ENCODE results near the gene RACK1. TPM values are rescaled to one million over a fixed set of nuclear protein-coding genes. Genes with fewer than 3 reads are reported as not detected.

Gene RACK1
- polyA plus RNA-seq, 1 of the 3 experiments (the other 2 are of a cell fraction) = 4,715 TPM

DNA sequence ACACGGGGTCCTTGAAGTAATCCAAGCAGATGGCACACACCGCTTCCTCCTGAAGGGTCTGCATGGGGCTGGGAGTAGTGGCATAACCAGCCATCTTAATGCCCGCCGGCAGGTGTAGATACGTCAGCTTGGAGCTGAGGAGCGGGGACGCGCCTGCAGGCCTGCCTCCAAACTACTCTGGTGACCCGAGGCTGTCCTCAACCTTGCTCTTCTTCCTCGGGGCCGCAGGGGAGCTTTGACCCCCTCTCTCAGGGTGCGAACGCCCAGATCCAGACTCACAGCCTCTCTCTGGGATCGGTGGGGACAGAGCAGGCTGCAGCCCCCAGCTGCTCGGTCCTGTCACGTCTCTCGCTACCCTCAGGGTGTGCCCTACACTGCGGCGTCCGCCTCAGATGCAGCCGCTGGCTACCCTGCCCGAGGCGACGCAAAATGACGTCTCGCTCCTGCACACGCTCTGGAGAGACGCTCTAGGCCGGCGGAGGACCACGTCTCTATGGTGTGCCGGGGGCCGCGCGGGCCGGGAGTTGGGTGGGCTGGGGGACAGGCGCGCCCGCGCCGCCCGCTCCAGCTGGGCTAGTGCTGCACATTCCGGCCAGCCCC, 17.1 kb upstream of the RACK1 start, which contains the start of gene TRIM52:
TSS of gene TRIM52 (minus strand) at position 424 of the 600 bp plus-strand sequence. CDS start at position 94, 330 bp downstream.
- whole genome bisulfite sequencing (ENCODE audit: low lambda C conversion rate) = 1% methylated on average over 13 of the region's 43 CpGs
- POLR2A ChIA-PET = interaction anchor here (0.6 to 3.7 kb wide), 8 partner anchors 10 to 57 kb away, joined by 3 to 22 read pairs (median 6); partner anchors contain the start of genes RACK1 and TRIM41
- H3K4me1 ChIP-seq (ENCODE audit: control insufficient read depth in 1 of 2, insufficient read depth in 2 of 2, low read depth in 1 of 2, low read length in 1 of 2) = peaks cover 0 to 21% of the 10 kb centered on the region in 2 experiments; a peak in 2 of 4 replicates
- peak; percentile 88 for DNase-seq
- peaks cover 33% of the 10 kb centered on the region for H4K20me1 ChIP-seq (ENCODE audit: insufficient read depth)
- H3K9me3 ChIP-seq = no peaks in the 10 kb centered on the region
- peak within 1 kb of the TSS; percentile 91 for H2AFZ ChIP-seq (ENCODE audit: low read depth)
- no peaks in the 10 kb centered on the region for H3K27me3 ChIP-seq (ENCODE audit: insufficient read depth)
- peaks cover 16 to 19% of the 10 kb centered on the region in 2 experiments for H3K36me3 ChIP-seq (replicated peaks in 1 of 2; ENCODE audit: control insufficient read depth in 1 of 2, insufficient read depth in 2 of 2, low read length in 1 of 2)
- H3K27ac ChIP-seq (ENCODE audit: low read depth in 2 of 2, low read length in 1 of 2) = peak within 1 kb of the TSS; percentile 95 to 96
- H3K79me2 ChIP-seq (ENCODE audit: insufficient read depth) = peaks cover 71% of the 10 kb centered on the region
- peaks cover 5% of the 10 kb centered on the region for H3F3A ChIP-seq (replicated peaks; ENCODE audit: insufficient read depth)
- peak within 1 kb of the TSS; percentile 100 for H3K9ac ChIP-seq
- peak within 1 kb of the TSS; percentile 100 for H3K4me2 ChIP-seq
- H3K4me3 ChIP-seq (ENCODE audit: low read depth in 2 of 2, low read length in 1 of 2) = peak within 1 kb of the TSS; percentile 84 to 97
- H3K9me2 ChIP-seq = no peaks in the 10 kb centered on the region
- CTCF ChIA-PET = interaction anchor here (0.9 to 1.6 kb wide), 8 partner anchors 10 to 72 kb away, joined by 3 to 7 read pairs (median 4); partner anchors contain the start of genes RACK1 and TRIM41
- TF ChIP-seq SMC3 (IDR thresholded peaks at IDR 0.05; ENCODE audit: low read depth, low read length) = no peak; the same call in 1 of the 2 replicates
- TF ChIP-seq GATA2 (CRISPR knock-in tag; IDR thresholded peaks at IDR 0.05) = no peak
- TF ChIP-seq ELF1 (IDR thresholded peaks at IDR 0.05) = peak; percentile 50; the same call in 1 of the 2 replicates
- TF ChIP-seq TAF1 (IDR thresholded peaks at IDR 0.05; ENCODE audit: borderline replicate concordance, low read depth, low read length) = peak; percentile 96
- TF ChIP-seq, protein P1, sequence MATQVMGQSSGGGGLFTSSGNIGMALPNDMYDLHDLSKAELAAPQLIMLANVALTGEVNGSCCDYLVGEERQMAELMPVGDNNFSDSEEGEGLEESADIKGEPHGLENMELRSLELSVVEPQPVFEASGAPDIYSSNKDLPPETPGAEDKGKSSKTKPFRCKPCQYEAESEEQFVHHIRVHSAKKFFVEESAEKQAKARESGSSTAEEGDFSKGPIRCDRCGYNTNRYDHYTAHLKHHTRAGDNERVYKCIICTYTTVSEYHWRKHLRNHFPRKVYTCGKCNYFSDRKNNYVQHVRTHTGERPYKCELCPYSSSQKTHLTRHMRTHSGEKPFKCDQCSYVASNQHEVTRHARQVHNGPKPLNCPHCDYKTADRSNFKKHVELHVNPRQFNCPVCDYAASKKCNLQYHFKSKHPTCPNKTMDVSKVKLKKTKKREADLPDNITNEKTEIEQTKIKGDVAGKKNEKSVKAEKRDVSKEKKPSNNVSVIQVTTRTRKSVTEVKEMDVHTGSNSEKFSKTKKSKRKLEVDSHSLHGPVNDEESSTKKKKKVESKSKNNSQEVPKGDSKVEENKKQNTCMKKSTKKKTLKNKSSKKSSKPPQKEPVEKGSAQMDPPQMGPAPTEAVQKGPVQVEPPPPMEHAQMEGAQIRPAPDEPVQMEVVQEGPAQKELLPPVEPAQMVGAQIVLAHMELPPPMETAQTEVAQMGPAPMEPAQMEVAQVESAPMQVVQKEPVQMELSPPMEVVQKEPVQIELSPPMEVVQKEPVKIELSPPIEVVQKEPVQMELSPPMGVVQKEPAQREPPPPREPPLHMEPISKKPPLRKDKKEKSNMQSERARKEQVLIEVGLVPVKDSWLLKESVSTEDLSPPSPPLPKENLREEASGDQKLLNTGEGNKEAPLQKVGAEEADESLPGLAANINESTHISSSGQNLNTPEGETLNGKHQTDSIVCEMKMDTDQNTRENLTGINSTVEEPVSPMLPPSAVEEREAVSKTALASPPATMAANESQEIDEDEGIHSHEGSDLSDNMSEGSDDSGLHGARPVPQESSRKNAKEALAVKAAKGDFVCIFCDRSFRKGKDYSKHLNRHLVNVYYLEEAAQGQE (IDR thresholded peaks at IDR 0.05; ENCODE audit: low read depth, low read length) = peak; percentile 26; the same call in 1 of the 2 replicates
- TF ChIP-seq, protein P2, sequence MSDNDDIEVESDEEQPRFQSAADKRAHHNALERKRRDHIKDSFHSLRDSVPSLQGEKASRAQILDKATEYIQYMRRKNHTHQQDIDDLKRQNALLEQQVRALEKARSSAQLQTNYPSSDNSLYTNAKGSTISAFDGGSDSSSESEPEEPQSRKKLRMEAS (IDR thresholded peaks at IDR 0.05; ENCODE audit: low read depth) = peak; percentile 90
- TF ChIP-seq ZBTB33 (IDR thresholded peaks at IDR 0.05; ENCODE audit: borderline replicate concordance, low read depth) = 0 out of 2 replicates have a peak, but pooled peaks have one; percentile 62
- TF ChIP-seq TCF12 (IDR thresholded peaks at IDR 0.05) = peak; percentile 47; the same call in 1 of the 2 replicates
- 0 out of 2 replicates have a peak, but pooled peaks have one; percentile 22 for TF ChIP-seq USF1 (IDR thresholded peaks at IDR 0.05; ENCODE audit: borderline replicate concordance, low read depth)
- peak; percentile 27; the same call in 1 of the 2 replicates for TF ChIP-seq FOXJ3 (CRISPR knock-in tag; IDR thresholded peaks at IDR 0.05)
- TF ChIP-seq SIN3A (IDR thresholded peaks at IDR 0.05; ENCODE audit: borderline replicate concordance, low read depth, low read length) = peak; percentile 92
- TF ChIP-seq MXI1 (IDR thresholded peaks at IDR 0.05; ENCODE audit: low read depth, low read length) = peak; percentile 89
- TF ChIP-seq JUND (IDR thresholded peaks at IDR 0.05) = peak; percentile 9; the same call in 1 of the 2 replicates
- TF ChIP-seq, protein P3, sequence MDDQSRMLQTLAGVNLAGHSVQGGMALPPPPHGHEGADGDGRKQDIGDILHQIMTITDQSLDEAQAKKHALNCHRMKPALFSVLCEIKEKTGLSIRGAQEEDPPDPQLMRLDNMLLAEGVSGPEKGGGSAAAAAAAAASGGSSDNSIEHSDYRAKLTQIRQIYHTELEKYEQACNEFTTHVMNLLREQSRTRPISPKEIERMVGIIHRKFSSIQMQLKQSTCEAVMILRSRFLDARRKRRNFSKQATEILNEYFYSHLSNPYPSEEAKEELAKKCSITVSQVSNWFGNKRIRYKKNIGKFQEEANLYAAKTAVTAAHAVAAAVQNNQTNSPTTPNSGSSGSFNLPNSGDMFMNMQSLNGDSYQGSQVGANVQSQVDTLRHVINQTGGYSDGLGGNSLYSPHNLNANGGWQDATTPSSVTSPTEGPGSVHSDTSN (IDR thresholded peaks at IDR 0.05) = peak; percentile 47; the same call in 1 of the 2 replicates
- no peak for TF ChIP-seq EP300 (IDR thresholded peaks at IDR 0.05; ENCODE audit: borderline replicate concordance in 1 of 2, low read depth in 1 of 2, low read length in 1 of 2)
- TF ChIP-seq YY1 (IDR thresholded peaks at IDR 0.05; ENCODE audit: low read depth) = peak; percentile 67; the same call in 1 of the 2 replicates
- TF ChIP-seq MEF2A (IDR thresholded peaks at IDR 0.05; ENCODE audit: borderline replicate concordance, low read depth) = no peak
- TF ChIP-seq RXRA (IDR thresholded peaks at IDR 0.05; ENCODE audit: borderline replicate concordance, low read depth) = no peak
- no peak for TF ChIP-seq FOSL2 (IDR thresholded peaks at IDR 0.05; ENCODE audit: borderline replicate concordance, low read depth)
- no peak for TF ChIP-seq TEAD4 (IDR thresholded peaks at IDR 0.05; ENCODE audit: borderline replicate concordance, insufficient read depth)
- TF ChIP-seq GABPA (IDR thresholded peaks at IDR 0.05; ENCODE audit: low read depth) = no peak; the same call in 1 of the 2 replicates
- TF ChIP-seq, protein P4, sequence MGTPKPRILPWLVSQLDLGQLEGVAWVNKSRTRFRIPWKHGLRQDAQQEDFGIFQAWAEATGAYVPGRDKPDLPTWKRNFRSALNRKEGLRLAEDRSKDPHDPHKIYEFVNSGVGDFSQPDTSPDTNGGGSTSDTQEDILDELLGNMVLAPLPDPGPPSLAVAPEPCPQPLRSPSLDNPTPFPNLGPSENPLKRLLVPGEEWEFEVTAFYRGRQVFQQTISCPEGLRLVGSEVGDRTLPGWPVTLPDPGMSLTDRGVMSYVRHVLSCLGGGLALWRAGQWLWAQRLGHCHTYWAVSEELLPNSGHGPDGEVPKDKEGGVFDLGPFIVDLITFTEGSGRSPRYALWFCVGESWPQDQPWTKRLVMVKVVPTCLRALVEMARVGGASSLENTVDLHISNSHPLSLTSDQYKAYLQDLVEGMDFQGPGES (IDR thresholded peaks at IDR 0.05; ENCODE audit: low read depth, low read length) = no peak
- peak; percentile 76 for TF ChIP-seq POLR2AphosphoS5 (IDR thresholded peaks at IDR 0.05; ENCODE audit: low read depth, low read length)
- peak; percentile 52 for TF ChIP-seq CHD2 (IDR thresholded peaks at IDR 0.05; ENCODE audit: low read length, partially characterized antibody)
